GM19025 (cell line): ENCODE results near the gene DIAPH3.

ENCODE experiments used
- ATAC-seq: cut with Tn5 transposase; IDR thresholded peaks from one replicate; pipeline ENCODE4 v1.9.1; 2021; ENCODE audit warnings: mild to moderate bottlenecking, low read depth, moderate library complexity; ENCODE audit not compliant: unreplicated experiment

DIAPH3 gene

DNA sequence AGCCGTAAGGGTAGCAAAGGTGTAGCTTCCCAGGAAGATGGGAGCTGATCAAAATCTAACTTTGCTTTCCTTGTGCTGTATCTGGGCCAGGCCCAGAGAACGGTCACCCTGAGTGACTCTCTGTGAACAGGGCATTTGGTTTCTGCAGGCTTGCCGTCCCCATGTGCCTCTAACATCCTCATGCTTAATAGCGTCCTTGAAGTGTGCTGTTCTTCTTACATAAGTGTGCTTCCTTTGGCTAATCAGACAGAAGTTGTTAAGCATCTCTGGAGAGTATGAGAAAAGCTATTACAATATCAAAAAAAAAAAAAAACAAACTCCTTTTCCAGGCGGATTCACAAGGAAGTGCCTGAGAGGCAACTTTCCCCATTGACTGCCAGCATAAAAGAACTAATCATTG is 503.7 kb downstream of the DIAPH3 start:
- ATAC-seq = no peak

DNA sequence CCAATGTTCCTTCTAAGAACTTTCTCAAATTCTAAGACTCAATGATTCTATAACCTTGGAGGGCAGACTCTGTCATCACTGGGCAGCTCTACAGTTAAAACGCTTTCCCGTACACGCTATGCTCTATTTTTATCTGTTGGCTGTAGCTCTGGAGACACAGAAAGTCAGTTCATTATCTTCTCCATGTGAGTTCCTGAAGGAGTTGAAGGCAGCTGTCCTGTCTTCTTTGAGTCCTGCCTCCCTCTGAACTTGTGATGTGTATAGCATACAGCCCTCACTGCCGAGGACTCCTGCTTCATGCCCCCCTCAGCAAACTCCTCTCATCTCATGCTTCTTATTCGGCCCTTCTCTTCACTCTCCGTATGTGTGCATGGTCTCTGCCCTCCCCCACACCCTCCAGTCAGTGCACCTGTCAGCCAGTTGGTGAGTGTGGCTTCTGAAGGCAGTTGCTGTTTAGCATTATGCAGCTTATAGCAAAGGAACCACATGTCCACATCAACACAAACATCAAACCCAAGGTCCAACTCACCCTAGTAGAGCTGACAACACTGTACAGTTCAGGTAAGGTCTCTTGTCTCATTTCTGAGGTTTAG is 504.9 kb downstream of the DIAPH3 start:
- ATAC-seq = no peak

DNA sequence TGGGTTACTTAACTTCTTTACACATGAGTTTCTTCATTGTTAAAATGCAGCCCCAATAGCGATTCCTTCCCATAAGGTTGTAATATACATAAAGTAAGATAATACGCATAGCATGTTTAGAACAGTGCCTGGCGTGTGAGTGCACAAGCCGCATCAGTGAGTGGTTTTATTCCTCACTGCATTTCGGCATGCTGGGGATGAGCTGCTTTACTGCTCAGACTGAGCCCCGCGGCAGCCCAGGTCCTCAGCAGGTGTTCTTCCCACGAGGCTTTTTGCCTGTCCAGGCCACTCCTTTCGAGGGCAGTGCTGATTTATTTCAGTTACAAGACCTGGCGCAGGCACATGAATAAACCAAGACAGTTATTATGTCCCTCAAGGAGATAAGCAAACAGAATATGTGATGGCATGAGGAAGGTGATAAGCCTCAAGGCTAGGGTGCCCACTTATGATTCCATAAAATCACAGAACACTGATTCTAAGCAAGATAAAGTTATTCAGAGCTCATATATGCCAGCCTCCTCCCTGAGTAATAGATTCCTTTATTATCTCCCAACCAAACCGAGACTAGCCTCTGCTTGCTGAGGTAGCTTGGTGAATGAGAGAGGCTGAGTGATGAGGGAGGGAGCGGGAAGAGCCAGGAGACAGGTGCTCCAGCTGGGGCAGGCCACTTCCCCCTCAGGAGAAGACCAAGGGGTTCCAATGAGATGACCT is 505.5 kb downstream of the DIAPH3 start:
- no peak for ATAC-seq

DNA sequence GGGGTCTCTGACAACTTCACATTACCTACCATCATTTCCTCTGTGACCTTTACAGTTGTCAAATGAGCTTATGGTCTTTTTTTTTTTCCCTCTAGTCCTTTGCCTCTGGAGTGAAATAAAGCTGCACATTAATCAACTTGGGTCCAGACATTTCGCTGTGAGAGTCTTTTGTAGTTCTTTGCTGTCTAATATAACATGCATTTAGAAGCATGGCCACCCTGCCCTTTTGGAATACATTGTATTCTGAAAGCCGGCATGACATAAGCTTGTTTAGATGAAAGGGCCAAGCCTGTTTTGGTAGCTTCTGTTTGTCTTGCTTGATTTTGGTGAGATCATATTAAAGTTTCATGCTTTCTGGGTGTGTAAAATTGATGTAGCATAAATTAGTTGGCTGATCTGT is 509.8 kb downstream of the DIAPH3 start:
- no peak for ATAC-seq

DNA sequence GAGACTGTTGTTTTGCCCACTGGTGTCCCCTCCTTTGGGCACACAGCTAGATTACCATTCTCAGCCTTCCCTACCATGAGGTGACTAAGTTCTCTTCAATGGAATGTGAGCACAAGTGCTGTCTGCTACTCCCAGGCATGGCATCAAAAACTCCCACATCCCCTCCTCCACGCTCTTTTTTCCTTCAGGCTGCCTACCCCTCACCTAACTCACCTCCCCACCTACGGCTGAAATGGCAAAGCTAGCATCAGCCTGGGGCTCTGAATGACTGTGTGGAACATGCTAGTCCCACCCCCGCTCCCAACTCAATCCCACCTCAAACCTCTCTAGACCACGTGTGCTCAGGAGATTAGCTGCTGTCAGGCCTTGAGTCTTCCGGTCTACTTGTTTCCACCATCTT is 512.2 kb downstream of the DIAPH3 start:
- ATAC-seq = no peak

DNA sequence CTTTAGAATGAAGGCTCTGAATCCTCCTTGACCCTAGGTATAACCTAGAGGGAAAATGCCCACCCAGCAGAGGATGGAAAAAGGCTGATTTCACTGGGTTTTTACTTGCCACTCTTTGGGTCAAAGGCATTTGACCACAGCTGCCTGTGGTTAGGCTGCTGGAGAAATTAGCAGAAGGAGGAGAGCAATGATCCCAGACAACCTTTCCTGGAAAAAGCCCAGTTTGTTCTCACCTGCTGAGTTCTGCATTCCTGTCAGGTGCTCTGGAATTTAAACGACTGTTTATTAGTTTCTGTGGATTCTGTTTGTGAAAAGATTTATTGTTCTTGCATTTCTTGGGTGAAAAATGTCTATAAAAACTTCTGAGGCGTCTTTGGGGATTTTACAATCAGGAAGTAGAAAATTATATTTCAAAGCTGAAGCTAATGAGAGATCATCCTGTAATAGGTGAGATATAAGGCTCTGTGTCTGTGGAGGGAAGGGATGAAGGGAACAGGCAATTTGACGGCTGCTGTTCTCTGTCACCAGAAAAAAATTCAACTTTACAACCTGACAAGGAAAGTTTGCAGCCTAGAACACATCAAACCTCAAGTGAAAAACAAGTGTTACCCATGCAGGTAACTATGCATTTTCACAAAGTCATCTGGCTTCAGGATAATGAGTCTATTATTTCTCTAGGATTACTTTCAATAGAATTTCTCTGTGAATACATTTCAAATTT is 519.7 kb downstream of the DIAPH3 start:
- ATAC-seq = no peak

DNA sequence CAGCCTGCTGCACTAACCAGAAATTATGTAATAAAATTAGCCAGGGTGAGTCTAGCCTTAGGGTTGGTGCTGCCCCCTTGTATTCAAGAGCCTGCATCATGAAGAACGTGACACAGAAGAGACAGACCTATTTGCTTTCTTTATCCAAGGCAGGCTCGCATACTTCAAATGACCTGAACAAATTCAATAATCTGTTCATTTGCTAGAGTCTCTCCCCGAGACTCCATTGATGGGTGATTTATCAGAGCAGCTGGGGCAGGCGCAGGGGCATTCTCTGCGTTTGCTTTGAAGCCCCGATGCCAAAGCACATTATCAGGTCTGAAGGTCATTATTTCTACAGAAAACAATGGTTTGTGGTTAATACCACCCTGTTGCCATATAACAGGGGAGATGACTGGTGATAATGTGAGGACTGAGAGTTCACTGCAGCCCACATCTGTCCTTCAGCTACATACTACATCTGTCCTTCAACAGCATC is 520.3 kb downstream of the DIAPH3 start:
- ATAC-seq = no peak

DNA sequence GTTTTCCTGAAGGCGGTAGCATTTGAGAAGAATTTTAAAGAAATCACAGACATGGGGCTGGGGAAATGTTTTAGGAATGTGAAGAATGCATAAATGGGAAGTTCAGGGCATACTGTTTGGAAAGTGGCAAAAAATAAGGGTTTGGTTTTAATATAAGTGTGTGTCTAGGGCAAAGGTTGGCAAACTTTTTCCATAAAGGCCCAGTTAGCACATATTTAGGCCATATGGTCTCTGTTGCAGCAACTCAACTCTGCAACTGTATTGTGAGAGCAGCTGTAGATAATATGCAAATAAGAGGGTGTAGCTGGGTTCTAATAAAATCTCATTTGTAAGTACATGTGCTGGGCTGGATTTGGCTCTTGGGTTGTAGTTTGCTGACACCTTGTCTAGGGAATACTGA is 521.9 kb downstream of the DIAPH3 start:
- ATAC-seq = no peak

DNA sequence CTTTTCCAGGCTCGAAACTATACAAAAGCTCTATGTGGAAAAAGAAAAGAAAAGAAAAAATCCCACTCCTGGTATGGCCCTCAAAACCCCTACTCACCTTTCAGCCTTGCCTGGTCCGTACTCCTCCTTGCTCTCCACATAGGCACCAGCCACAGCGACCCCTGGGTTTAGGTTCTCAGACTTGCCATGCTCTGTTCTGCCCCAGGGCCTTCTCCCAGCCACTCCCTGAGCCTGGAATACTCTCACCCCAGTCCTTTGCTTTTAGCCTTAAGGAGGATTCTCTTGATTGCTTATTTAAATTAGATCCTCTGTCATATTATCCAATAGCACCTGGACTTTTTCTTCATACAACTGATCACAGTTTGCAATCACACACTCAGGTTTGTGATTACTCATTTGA is 522.5 kb downstream of the DIAPH3 start:
- ATAC-seq = no peak

DNA sequence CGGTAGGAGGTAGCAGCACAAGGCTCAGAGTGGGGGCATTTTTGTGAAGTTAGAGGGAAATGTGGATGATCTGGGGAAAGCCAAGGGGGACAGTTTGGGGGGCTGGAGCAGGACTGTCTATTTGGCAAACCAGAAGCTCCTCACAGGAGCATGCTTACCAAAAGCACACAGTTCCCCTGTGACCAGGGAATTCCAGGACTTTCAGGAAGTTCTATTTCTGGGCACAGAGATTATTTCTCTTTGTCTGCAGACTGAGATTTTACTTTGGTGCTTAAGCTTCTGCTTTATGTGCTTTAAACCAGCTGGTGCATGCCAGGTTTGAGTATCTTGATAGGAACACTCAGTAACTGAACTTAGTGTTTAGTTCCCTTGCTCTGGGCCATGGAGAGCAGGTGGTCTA is 525.3 kb downstream of the DIAPH3 start:
- ATAC-seq = no peak

DNA sequence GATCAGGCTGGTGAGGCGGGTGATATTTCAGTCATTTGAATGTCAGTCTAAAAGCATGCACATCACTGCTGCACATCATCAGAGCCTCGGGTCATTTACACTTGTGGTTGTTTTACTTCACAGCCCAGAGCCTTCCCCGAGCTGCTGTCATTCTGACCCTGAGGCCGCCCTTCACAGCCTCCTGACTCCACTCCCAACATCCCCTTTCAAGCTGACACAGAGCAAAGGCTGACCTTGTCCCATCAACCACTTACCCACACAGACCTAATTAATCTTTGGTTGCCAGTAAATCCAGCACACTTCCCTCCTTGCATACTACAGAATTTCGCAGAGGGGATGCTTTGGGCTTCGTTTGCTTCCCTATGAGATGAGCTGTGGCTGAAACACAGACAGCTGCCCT is 528.1 kb downstream of the DIAPH3 start:
- ATAC-seq = no peak

DNA sequence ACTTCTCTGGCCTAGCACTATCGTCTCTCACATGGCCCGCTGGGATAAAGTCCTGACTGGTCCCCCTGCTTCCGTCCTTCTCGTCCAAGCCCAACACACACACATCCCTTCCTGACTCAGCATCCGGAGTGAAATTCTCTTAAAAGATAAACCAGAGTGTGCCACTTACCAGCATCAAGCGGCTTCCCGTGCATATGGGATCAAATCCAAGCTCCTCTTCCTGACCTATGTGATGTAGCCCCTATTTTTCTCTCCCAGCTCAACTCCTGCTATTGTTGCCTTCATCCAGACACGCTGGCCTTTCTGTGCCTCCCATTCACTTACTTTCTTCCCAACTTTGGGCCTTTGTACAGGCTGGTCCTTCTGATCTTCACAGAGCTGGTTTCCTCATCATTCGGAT is 530.4 kb downstream of the DIAPH3 start:
- no peak for ATAC-seq

DNA sequence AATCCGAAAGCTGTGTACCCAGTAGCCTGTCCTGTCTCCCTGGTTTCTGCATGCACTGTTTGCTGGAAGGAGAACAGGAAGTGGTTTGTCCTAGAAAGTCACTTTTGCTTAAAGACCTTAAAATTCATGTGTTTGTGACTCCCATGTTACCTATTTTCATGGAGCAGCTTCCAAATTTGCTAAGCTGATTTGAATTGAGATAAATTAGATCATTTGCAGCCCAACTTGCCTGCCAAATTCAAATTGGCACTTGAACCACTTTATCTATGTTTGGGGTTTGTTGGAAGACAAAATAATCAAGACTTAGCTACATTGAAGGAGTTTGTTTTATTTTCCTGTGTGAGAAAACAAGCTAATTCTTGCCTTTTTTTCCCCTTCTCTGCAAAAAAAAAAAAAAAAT is 532.5 kb downstream of the DIAPH3 start:
- no peak for ATAC-seq

DNA sequence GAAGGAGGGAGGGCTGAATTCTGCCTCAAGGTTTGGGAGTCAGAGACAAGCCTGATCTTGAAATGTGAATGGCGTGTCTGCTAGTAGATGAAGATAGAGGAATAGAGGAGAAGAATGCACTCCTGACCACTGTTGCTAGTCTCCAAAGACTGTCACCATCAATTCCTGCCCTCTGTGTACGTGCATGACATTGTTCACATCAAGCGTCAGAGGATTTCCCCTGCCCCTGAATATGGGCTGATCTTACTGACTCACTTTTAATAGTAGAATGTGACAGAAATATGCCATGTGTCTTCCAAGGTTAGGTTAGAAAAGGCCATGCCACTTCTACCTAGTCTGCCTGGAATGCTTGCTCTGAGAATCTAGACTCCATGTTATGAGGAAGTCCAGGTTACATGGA is 538.6 kb downstream of the DIAPH3 start:
- no peak for ATAC-seq

DNA sequence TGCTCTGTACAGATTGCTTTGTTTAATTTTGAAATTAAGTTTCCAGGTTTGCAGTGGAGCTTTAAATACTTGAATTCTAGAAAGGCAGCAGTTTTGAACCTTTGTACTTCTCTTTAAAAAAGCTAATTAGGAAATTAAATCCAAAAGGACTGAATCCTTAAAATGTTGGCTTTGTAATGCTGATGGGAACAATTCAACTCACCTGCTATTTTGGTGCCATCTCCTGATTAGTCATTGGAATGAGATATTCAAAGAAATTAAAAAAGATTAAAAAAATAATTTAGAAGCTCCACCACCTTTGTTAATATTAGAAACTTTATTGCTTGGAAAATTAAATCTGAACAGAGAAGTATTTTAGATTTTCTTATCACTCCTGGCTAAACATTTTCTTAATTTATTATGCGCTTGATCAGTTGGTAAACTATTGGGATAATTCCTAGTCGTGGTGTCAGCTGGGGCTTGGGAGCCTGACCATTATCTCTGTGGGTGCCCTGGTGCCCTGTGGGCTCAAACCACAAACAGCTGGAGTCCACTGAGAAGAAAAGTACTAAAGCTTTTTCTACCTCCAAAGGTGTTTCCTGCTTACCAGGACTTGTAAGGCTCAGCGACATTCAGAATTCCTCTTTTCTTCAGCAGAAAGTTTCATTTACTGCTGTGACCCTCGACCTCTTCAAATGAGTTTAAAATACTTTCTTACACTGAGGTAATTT is 540.4 kb downstream of the DIAPH3 start:
- ATAC-seq = no peak

DNA sequence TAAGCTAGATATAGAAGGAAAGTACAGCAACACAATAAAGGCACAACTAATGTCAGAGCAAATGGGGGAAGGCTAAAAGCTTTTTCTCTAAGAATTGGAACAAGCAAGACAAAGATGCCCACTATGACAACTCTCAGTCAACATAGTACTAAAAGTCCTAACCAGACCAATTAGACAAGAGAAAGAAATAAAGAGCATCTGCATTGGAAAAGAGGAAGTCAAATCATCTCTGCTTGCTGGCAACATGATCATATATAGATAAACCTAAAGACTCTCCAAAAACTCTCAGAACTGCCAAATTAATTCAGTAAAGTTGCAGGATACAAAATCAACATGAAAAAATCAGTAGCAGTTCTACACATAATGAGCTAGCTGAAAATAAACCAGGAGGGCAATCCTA is 542.0 kb downstream of the DIAPH3 start:
- no peak for ATAC-seq
